Activated CD8-positive, alpha-beta memory T cell treated with anti-CD3 and anti-CD28 coated beads for 4 hours (primary cell): ENCODE measurements around the gene KCNQ2.

Experiments
- DNase-seq, 2 donors: peaks; one replicate each; pipeline ENCODE4 v3.0.0-alpha.2; 2020; ENCODE audit warnings: low read depth in 2 of 2

The KCNQ2 gene

DNA sequence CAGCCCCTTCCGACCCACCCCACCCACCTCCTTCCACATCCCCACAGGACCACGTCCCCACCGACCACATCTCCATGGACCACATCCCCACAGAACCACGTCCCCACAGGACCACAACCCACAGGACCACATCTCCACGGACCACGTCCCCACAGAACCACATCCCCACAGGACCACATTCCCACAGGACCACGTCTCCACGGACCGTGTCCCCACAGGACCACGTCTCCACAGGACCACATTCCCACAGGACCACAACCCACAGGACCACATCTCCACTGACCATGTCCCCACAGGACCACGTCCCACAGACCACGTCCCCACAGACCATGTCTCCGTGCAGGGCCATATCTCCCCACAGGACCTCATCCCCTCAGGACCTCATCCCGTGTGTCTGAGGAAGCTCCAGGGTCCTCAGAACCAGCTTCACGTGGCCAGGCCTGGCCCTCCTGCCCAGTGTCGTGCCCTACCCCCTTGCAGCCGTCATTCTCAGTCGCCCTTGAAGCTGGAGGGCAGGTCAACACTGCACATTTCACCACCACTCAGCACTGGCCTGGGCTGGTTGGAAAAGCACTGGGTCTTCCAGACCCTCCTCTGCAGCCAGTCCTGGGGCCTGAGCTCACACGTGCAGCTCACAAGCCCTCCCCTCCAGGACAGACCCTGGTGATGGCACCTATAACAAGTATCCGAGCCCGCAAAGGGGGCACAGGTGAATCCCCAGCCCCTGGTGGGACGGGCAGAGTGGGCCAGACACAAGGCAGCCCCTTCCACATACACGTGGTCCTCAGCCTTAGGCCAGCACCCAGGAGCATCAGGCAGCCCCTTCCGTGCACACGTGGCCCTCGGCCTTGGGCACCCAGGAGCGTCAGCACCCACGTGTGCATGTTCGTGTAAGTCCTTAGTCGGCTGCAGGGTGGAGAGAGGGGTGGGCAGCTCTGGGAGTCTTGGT lies 115.2 kb downstream of the KCNQ2 start:
- DNase-seq, result no peak

DNA sequence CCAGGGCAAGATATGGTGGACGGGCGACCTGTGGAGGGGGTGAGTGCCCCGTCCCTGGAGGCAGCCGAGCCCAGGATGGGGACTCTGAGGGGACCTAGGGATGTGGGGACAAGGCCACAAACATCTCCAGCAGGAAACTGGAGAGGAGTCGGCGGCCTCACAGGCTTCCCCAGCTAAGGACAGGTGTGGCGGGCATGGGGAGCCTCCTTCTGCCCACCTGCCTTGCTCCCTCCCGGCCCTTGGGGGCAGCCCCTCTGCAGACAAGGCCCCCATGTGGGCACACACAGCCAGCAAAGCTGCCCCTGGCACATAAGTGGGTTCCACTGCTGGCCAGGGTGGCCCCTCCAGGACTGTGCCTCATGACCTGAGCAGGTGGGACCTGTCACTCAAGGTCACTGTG lies 115.9 kb downstream of the KCNQ2 start:
- DNase-seq, result no peak

DNA sequence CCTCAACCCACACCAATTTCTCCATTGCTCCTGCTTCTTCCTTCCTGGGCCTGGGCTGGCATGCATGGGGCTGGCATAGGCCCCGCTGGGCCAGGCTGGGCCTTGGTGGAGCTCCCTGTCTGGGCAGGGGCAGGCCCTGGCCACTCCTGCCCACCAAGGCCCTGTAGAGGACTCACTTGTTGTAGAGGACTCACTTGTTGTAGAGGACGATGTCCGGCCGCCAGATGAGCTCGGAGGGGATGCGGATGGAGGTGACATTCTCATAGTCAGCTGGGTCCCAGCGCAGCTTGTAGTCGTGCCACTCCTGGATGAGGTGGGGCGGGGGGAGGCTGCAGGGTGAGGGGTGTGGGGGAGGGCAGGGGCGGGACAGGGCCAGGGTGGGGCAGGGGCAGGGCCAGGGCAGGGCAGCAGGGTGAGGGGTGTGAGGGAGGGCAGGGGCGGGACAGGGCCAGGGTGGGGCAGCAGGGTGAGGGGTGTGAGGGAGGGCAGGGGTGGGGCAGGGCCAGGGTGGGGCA lies 116.6 kb downstream of the KCNQ2 start:
- DNase-seq, result no peak

DNA sequence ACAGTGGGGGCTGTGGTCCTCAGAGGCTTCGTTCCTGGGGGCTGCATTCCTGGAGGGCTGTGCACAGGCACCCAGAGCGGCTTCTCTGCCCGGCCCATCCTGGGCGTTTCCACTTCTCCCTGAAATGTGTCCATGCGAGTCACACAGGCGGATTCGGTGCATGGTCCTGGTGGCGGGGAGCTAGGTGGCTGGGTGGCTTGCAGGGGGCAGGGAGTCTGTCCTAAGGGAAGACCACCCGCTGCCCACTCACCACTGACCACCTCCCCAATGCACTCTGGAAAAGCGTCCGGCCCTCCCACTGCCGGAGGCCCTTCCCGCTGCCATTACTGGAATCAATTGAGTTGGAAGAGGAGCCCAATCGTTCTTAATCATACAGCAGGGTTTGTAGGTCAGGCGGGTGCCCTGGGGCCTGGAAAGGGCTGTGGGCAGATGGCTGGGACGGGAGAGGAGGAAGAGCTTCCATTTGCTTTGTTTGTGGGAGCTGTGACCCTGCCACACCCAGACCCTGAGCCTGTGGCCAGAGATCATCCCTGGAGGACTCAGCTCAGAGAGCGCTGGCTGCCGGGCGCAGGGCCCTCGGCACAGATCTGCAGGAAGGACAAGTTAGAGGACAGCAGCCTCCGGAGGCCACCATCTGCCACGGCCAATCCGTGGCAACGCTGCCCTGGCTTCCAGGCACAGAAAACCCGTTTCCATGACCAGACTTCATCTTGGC lies 117.7 kb downstream of the KCNQ2 start:
- DNase-seq, result no peak

DNA sequence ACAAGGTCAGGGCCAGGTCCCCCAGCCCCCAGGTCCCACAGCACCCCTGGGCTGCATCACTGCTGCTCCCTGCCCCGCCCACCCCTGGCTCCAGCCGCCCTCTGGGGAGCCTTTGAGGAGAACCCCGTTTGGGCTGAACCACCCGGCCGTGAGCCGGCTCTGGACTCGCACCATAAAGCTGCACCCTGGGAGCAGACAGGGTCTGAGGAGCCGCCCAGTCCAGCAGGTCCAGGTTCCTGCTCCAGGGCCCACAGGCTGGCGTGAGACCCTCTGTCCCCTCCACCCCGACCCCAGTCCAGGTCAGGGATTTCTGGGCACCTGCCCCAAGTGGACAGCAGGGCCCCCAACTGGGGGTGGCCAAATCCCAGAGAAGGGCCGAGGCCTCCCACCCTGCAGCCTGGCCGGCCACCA lies 119.6 kb downstream of the KCNQ2 start:
- no peak for DNase-seq

DNA sequence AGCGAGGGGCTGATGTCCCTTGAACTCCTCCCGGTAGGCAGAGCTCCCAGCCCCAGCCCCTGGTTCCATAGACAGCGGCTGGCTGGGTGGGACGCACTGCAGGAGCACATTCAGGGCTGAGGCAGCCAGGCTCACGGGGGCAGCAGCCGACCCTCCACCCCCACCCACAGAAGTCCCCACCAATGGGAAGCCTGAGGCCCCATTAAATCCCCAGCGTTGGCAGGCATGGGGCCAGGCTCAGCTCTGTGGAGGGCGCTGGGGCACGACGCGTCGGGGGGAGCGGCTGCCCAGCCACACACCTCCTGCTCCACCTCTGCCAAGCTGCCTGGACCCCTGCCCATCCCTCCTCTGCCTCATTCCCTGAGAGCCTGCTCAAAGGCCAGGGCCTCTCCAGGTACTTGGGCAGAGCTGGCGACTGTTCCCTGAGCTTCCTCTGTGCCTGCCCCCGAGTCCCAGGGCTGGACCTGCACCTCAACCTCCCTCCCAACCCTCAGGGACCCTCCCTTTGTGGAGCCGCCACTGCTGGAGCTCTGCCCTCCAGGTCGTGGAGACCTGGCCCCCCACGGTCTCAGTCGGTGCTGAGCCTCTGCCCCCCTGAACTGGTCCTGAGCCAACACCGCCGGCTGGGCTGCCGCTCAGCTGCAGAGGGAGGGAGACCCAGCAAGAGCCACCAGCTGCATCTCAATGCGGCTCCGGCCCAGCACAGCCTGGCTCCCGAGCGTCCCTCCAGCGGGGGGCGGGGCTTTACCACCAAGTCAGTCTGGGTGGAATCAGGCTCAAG lies 120.5 kb downstream of the KCNQ2 start:
- DNase-seq, result no peak

DNA sequence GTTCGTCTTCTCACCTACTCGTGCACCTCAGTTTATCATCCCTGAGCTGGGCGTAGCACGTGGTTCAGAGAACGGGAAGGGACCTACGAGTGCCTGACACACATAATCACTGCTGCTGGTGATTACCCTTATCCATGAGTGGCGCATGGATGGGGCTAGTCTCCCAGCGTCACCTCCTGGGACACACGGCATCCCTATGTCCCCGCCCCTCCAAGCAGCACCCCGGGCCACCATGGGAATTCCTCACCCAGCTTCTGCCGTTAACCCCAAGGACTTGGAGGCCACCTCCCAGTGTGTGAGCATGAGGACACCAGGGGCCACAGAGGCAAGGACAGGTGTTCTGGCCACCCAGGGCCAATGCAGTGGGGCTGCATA lies 121.1 kb downstream of the KCNQ2 start:
- no peak for DNase-seq

DNA sequence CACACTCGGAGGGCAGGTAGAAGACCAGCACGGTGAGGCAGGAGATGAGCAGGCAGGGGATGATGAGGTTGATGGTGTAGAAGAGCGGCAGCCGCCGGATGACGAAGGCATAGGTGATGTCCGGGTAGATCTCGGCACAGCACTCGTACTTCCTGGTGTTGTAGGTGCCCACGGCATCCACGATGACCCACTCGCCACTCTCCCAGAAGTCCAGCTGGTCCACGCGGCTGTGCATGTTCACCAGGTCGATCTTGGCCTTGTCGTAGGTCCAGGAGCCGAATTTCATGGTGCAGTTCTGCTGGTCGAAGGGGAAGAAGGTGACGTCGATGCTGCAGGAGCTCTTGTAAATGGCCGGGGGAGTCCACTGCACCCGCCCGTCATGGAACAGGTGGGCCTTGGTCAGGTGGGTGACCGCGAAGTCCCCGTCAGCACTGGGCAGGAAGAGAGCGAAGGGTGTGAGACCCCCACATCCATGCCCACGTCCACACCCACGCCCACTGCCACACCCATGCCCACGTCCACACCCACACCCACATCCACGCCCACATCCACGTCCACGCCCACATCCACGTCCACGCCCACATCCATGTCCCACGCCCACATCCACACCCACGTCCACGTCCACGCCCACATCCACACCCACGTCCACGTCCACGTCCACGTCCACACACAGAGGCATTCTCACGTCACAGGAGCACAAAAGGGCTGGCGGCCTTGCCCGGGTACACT lies 121.7 kb downstream of the KCNQ2 start:
- DNase-seq, result no peak
